GM18868 (cell line): ENCODE results near the gene SPATA2.
"Not testable (repeated sequence)": the region's sequence is repeated elsewhere in the genome, so short reads cannot be mapped to it uniquely, and the experiment has no call there.

Experiments used
- ATAC-seq: cut with Tn5 transposase; IDR thresholded peaks from one replicate; pipeline ENCODE4 v1.9.1; 2021; ENCODE audit warnings: mild to moderate bottlenecking, moderate library complexity; ENCODE audit not compliant: unreplicated experiment

Gene SPATA2

GRCh38 chr20:49862607-49863200 lies 52.6 kb downstream of the SPATA2 start:
- ATAC-seq, result no peak

- not testable (repeated sequence) for ATAC-seq
Measured at GRCh38 chr20:49861232-49861631, 54.1 kb downstream of the SPATA2 start.

- ATAC-seq, result no peak
Measured at GRCh38 chr20:49859807-49860206, 55.5 kb downstream of the SPATA2 start.

GRCh38 chr20:49859011-49859410 lies 56.3 kb downstream of the SPATA2 start:
- no peak for ATAC-seq

- ATAC-seq, result no peak
Measured at GRCh38 chr20:49858076-49858585, 57.2 kb downstream of the SPATA2 start.

- no peak for ATAC-seq
Measured at GRCh38 chr20:49856904-49857303, 58.4 kb downstream of the SPATA2 start.

- no peak for ATAC-seq
Measured at GRCh38 chr20:49854190-49854875, 61.0 kb downstream of the SPATA2 start.

- ATAC-seq, result no peak
Measured at GRCh38 chr20:49853640-49854039, 61.7 kb downstream of the SPATA2 start.
